ENCODE data around the gene TBRG4.

- TF ChIP-seq CTCF (IDR thresholded peaks at IDR 0.05) (no peak), POLR2A (IDR thresholded peaks at IDR 0.05; ENCODE audit: low read depth) (no peak), POLR2AphosphoS5 (IDR thresholded peaks at IDR 0.05) (no peak)
Measured at GRCh38 chr7:45116048-45116447, 4.6 kb upstream of the TBRG4 start.

All from esophagus muscularis mucosa (tissue), 3 donors.